ENCODE data around the gene ZBTB11.
"Not testable (repeated sequence)": the region's sequence is repeated elsewhere in the genome, so short reads cannot be mapped to it uniquely, and the experiment has no call there.

The ZBTB11 gene

GRCh38 chr3:101640256-101640655 is 36.7 kb downstream of the ZBTB11 start:
- TF ChIP-seq TAF1 (IDR thresholded peaks at IDR 0.05; ENCODE audit: borderline replicate concordance, low read depth, low read length): no peak
- no peak for TF ChIP-seq POLR2AphosphoS5 (IDR thresholded peaks at IDR 0.05; ENCODE audit: low read depth, low read length)
- no peak for TF ChIP-seq POLR2A (IDR thresholded peaks at IDR 0.05; ENCODE audit: low read depth, low read length)
- no peak for DNase-seq (ENCODE audit: insufficient read length)
- FAIRE-seq: no peak

GRCh38 chr3:101639280-101639963 is 37.5 kb downstream of the ZBTB11 start:
- DNase-seq (ENCODE audit: insufficient read length) (no peak), FAIRE-seq (no peak)
- TF ChIP-seq POLR2AphosphoS5 (IDR thresholded peaks at IDR 0.05; ENCODE audit: low read depth, low read length): no peak
- no peak for TF ChIP-seq TAF1 (IDR thresholded peaks at IDR 0.05; ENCODE audit: borderline replicate concordance, low read depth, low read length)
- TF ChIP-seq POLR2A (IDR thresholded peaks at IDR 0.05; ENCODE audit: low read depth, low read length): no peak

GRCh38 chr3:101638261-101638745 is 38.6 kb downstream of the ZBTB11 start:
- no peak for TF ChIP-seq POLR2AphosphoS5 (IDR thresholded peaks at IDR 0.05; ENCODE audit: low read depth, low read length)
- no peak for TF ChIP-seq POLR2A (IDR thresholded peaks at IDR 0.05; ENCODE audit: low read depth, low read length)
- TF ChIP-seq TAF1 (IDR thresholded peaks at IDR 0.05; ENCODE audit: borderline replicate concordance, low read depth, low read length): no peak
- FAIRE-seq: no peak
- DNase-seq (ENCODE audit: insufficient read length): no peak

- DNase-seq (ENCODE audit: insufficient read length) (no peak), FAIRE-seq (no peak)
- TF ChIP-seq POLR2AphosphoS5 (IDR thresholded peaks at IDR 0.05; ENCODE audit: low read depth, low read length) (no peak), TAF1 (IDR thresholded peaks at IDR 0.05; ENCODE audit: borderline replicate concordance, low read depth, low read length) (no peak), POLR2A (IDR thresholded peaks at IDR 0.05; ENCODE audit: low read depth, low read length) (no peak)
These were observed 39.5 kb downstream of the ZBTB11 start for GRCh38 chr3:101637451-101637850.

DNA sequence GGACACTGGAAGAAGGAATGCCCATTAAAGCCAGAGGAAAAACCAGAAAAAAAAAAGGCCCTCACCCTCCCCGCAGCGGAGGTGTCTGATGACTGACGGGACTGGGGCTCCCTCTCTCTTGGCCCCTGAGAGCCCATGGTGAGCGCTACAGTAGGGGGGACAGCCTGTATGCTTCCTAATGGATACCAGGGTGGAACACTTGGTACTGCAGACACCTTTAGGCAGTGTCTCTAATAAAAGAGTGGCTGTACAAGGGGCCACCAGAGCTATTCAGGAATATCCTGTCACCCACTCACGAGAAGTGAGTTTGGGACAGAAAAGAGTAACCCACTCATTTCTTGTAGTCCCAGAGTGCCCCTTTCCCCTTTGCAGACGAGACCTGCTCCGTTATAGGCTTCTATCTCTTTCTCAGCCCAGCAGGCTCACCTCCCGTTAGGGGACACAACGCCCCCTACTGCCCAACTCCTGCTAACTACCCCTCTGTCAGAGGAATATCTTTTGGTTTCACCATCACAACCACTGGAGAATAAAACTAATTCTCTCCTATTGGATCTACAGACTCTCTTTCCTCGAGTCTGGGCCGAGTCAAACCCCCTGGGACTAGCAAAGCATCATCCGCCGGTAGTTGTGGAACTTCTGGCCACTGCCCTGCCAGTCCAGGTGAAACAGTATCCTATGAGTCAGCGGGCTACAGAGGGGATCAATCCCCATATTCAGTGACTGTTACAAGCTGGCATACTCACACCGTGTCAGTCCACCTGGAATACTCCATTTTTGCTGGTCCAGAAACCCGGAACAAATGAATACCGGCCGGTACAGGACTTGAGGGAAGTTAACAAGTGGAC is 40.8 kb downstream of the ZBTB11 start:
- no peak for TF ChIP-seq TAF1 (IDR thresholded peaks at IDR 0.05; ENCODE audit: borderline replicate concordance, low read depth, low read length)
- TF ChIP-seq POLR2A (IDR thresholded peaks at IDR 0.05; ENCODE audit: low read depth, low read length): no peak
- no peak for TF ChIP-seq POLR2AphosphoS5 (IDR thresholded peaks at IDR 0.05; ENCODE audit: low read depth, low read length)
- FAIRE-seq: peak; percentile 76
- peak; percentile 20 for DNase-seq (ENCODE audit: insufficient read length)

GRCh38 chr3:101635345-101635744 is 41.6 kb downstream of the ZBTB11 start:
- FAIRE-seq: no peak
- no peak for DNase-seq (ENCODE audit: insufficient read length)
- TF ChIP-seq POLR2AphosphoS5 (IDR thresholded peaks at IDR 0.05; ENCODE audit: low read depth, low read length) (no peak), POLR2A (IDR thresholded peaks at IDR 0.05; ENCODE audit: low read depth, low read length) (no peak)

DNA sequence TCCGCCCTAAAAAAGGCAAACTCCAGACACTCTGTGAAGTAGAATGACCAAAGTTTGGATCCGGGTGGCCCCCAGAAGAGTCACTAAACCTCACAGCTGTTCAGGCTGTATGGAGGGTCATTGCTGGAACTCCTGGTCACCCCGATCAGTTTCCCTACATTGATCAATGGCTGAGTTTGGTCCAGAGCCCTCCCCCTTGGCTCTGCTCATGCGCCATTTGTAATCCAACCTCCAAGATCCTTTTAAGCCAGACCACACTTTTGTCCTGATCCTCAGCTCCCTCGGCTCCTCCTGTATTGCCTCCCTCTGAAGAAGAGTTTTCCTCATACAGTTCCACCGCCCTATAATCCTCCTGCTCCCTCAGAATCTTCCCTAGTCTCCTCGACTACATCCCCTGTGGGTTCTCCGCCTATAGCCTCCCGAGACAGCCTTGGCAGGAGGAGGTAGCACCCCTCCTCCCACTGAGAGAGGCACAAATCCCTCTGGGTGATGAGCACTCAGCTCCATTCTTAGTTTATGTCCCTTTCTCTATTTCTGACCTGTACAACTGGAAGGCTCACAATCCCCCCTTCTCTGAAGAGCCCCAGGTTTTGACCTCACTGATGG is 42.2 kb downstream of the ZBTB11 start:
- TF ChIP-seq POLR2AphosphoS5 (IDR thresholded peaks at IDR 0.05; ENCODE audit: low read depth, low read length): no peak
- TF ChIP-seq TAF1 (IDR thresholded peaks at IDR 0.05; ENCODE audit: borderline replicate concordance, low read depth, low read length): no peak
- no peak for TF ChIP-seq POLR2A (IDR thresholded peaks at IDR 0.05; ENCODE audit: low read depth, low read length)
- no peak for FAIRE-seq
- no peak for DNase-seq (ENCODE audit: insufficient read length)

GRCh38 chr3:101633186-101633585 is 43.7 kb downstream of the ZBTB11 start:
- DNase-seq (ENCODE audit: insufficient read length) (no peak), FAIRE-seq (no peak)
- TF ChIP-seq TAF1 (IDR thresholded peaks at IDR 0.05; ENCODE audit: borderline replicate concordance, low read depth, low read length) (no peak), POLR2A (IDR thresholded peaks at IDR 0.05; ENCODE audit: low read depth, low read length) (no peak), POLR2AphosphoS5 (IDR thresholded peaks at IDR 0.05; ENCODE audit: low read depth, low read length) (no peak)

- FAIRE-seq (no peak), DNase-seq (ENCODE audit: insufficient read length) (no peak)
- TF ChIP-seq POLR2AphosphoS5 (IDR thresholded peaks at IDR 0.05; ENCODE audit: low read depth, low read length): no peak
- TF ChIP-seq POLR2A (IDR thresholded peaks at IDR 0.05; ENCODE audit: low read depth, low read length): no peak
- no peak for TF ChIP-seq TAF1 (IDR thresholded peaks at IDR 0.05; ENCODE audit: borderline replicate concordance, low read depth, low read length)
These were observed 44.3 kb downstream of the ZBTB11 start for GRCh38 chr3:101632586-101632985.

GRCh38 chr3:101631959-101632358 is 45.0 kb downstream of the ZBTB11 start:
- not testable (repeated sequence) for DNase-seq (ENCODE audit: insufficient read length); FAIRE-seq

GRCh38 chr3:101631098-101631796 is 45.7 kb downstream of the ZBTB11 start:
- no peak for TF ChIP-seq POLR2A (IDR thresholded peaks at IDR 0.05; ENCODE audit: low read depth, low read length)
- FAIRE-seq: no peak
- no peak for DNase-seq (ENCODE audit: insufficient read length)
